ENCODE data around the gene LAIR2.
A peak's percentile ranks its signal among the peaks of the same experiment; 100 is the strongest.
"Not testable (repeated sequence)": the region's sequence is repeated elsewhere in the genome, so short reads cannot be mapped to it uniquely, and the experiment has no call there.

LAIR2 gene

GRCh38 chr19:54464044-54464629 is 38.5 kb upstream of the LAIR2 start:
- DNase-seq: peak in 52 of 58 donors; percentile 43 to 93 (median 76)

- DNase-seq: peak in 56 of 58 donors; percentile 17 to 88 (median 76)
These were observed 37.8 kb upstream of the LAIR2 start for GRCh38 chr19:54464630-54465425.

GRCh38 chr19:54465426-54466109 is 37.1 kb upstream of the LAIR2 start:
- DNase-seq: no peak

- not testable (repeated sequence) for DNase-seq
These were observed 36.5 kb upstream of the LAIR2 start for GRCh38 chr19:54466110-54466480.

- DNase-seq: no peak
These were observed 33.1 kb upstream of the LAIR2 start for GRCh38 chr19:54469496-54469934.

- no peak for DNase-seq
These were observed 32.2 kb upstream of the LAIR2 start for GRCh38 chr19:54470276-54470887.

- DNase-seq: peak in 30 of 58 donors; percentile 3 to 67 (median 29)
These were observed 31.4 kb upstream of the LAIR2 start for GRCh38 chr19:54470991-54471782.

GRCh38 chr19:54473071-54473891 is 29.4 kb upstream of the LAIR2 start, which contains the start of gene CDC42EP5:
TSS of gene CDC42EP5 (minus strand) at chr19:54473296. CDS start at chr19:54465547, 7,749 bp downstream.
- no peak for DNase-seq

- no peak for DNase-seq
These were observed 28.7 kb upstream of the LAIR2 start for GRCh38 chr19:54473892-54474372.

- DNase-seq: no peak
These were observed 26.9 kb upstream of the LAIR2 start for GRCh38 chr19:54475706-54476105.

GRCh38 chr19:54477650-54478049 is 25.0 kb upstream of the LAIR2 start:
- no peak for DNase-seq

- peak in 3 of 58 donors; percentile 2 to 12 (median 7) for DNase-seq
These were observed 23.9 kb upstream of the LAIR2 start for GRCh38 chr19:54478677-54479266.

GRCh38 chr19:54480051-54480450 is 22.6 kb upstream of the LAIR2 start:
- DNase-seq: no peak

- peak in 10 of 58 donors; percentile 6 to 23 (median 14) for DNase-seq
These were observed 21.2 kb upstream of the LAIR2 start for GRCh38 chr19:54481326-54481930.

- no peak for DNase-seq
These were observed 19.7 kb upstream of the LAIR2 start for GRCh38 chr19:54482889-54483288.

GRCh38 chr19:54484451-54484850 is 18.2 kb upstream of the LAIR2 start:
- no peak for DNase-seq

- DNase-seq: no peak
These were observed 16.8 kb upstream of the LAIR2 start for GRCh38 chr19:54485851-54486250.

GRCh38 chr19:54489341-54489740 is 13.3 kb upstream of the LAIR2 start:
- DNase-seq: no peak

- DNase-seq: no peak
These were observed 12.9 kb upstream of the LAIR2 start for GRCh38 chr19:54489766-54490165.

All from anterior cingulate cortex (tissue), 58 donors.